HFFc6 (cell line): Measurements from ENCODE around the gene CTXND1. TPM values are rescaled to one million over a fixed set of nuclear protein-coding genes. Genes with fewer than 3 reads are reported as not detected.

Source experiments
- DNase-seq: peaks from one replicate; pipeline ENCODE4 v3.0.0-alpha.2; 2018
- H3K27ac Mint-ChIP-seq: 2 replicates; pipeline ENCODE4 v1.8.0; 2020; ENCODE audit warnings: mild to moderate bottlenecking, mixed read lengths
- H3K27me3 Mint-ChIP-seq: 2 replicates; pipeline ENCODE4 v1.8.0; 2021; ENCODE audit warnings: mild to moderate bottlenecking, moderate library complexity, mixed read lengths; ENCODE audit not compliant: insufficient read depth
- H3K36me3 Mint-ChIP-seq: 2 replicates; pipeline ENCODE4 v1.8.0; 2021; ENCODE audit warnings: low read depth, mixed read lengths
- H3K4me1 Mint-ChIP-seq: 2 replicates; pipeline ENCODE4 v1.8.0; 2020; ENCODE audit warnings: low read depth, mixed read lengths
- H3K4me3 Mint-ChIP-seq: 2 replicates; pipeline ENCODE4 v1.8.0; 2020; ENCODE audit warnings: mild to moderate bottlenecking, moderate library complexity, mixed read lengths
- H3K9me3 Mint-ChIP-seq: 2 replicates; pipeline ENCODE4 v1.8.0; 2020; ENCODE audit warnings: mild to moderate bottlenecking, mixed read lengths
- total RNA-seq, 6 experiments: library from RNA; stranded (reverse); fragmentation: NEBNext Ultra II Directional; extraction: Animal tissue kit (Norgen Biotek cat#: 25700); gene quantifications; 2 replicates in 1 of 6; 3 replicates in 5 of 6; pipeline ENCODE4 v1.2.3, GENCODE V29; 2021
- TF ChIP-seq, protein P1 (sequence below): fragments of 200-600 bp; sonication (generic); IDR thresholded peaks from 2 replicates; pipeline ENCODE4 v1.5.0; 2021; ENCODE audit warnings: antibody characterized with exemption, mild to moderate bottlenecking

The CTXND1 gene
- total RNA-seq, 6 experiments from 2014 or later: not detected

DNA sequence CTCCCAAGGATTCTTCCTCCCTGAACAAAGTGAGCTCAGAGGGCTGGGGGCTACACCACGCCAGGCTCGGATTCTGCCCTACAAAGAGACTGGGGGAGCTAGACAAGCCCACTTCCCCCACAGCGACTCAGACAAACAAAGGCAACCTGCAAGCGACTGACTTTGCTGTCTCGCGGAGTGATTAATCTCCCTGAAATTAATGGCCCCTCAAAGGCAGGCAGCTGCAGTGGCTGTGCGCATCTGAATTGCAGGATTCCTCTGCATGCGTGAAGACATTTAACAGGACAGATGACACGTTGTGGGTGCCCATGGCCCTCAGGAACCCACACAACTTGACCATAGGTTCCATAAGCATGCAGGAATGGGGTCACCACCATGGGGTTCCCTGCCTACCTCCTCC, 18.4 kb downstream of the CTXND1 start:
- Mint-ChIP-seq H3K27ac (no peak overlapping the region), H3K27me3 (peaks cover 31% of the 10 kb centered on the region), H3K9me3 (no peaks in the 10 kb centered on the region), H3K4me1 (no peaks in the 10 kb centered on the region), H3K36me3 (no peaks in the 10 kb centered on the region), H3K4me3 (no peak overlapping the region)
- no peak for DNase-seq
- TF ChIP-seq, protein P1, sequence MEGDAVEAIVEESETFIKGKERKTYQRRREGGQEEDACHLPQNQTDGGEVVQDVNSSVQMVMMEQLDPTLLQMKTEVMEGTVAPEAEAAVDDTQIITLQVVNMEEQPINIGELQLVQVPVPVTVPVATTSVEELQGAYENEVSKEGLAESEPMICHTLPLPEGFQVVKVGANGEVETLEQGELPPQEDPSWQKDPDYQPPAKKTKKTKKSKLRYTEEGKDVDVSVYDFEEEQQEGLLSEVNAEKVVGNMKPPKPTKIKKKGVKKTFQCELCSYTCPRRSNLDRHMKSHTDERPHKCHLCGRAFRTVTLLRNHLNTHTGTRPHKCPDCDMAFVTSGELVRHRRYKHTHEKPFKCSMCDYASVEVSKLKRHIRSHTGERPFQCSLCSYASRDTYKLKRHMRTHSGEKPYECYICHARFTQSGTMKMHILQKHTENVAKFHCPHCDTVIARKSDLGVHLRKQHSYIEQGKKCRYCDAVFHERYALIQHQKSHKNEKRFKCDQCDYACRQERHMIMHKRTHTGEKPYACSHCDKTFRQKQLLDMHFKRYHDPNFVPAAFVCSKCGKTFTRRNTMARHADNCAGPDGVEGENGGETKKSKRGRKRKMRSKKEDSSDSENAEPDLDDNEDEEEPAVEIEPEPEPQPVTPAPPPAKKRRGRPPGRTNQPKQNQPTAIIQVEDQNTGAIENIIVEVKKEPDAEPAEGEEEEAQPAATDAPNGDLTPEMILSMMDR: no peak

DNA sequence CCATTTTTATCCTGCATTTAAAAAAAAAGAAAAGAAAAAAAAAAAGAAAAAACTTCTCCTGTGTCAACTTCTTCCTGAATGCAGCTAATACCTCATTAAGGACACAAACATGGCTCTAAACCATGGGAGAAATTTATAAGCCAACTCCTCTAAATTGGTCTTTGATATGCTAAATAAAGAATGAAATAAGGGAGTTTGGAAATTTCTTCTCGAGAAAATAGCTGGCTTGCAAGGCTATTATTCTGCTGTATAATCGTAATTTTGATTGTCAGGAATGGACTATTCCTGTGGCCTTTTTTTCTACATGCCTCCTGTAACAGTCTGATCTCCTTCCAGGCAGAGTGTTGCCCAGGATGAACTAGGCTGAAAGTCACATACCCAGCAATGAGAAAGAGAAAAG, 20.6 kb downstream of the CTXND1 start:
- Mint-ChIP-seq H3K4me3 (no peak overlapping the region), H3K27ac (no peak overlapping the region), H3K27me3 (peaks cover 38% of the 10 kb centered on the region), H3K9me3 (no peaks in the 10 kb centered on the region), H3K36me3 (no peaks in the 10 kb centered on the region), H3K4me1 (no peaks in the 10 kb centered on the region)
- no peak for DNase-seq
- TF ChIP-seq, protein P1: no peak

DNA sequence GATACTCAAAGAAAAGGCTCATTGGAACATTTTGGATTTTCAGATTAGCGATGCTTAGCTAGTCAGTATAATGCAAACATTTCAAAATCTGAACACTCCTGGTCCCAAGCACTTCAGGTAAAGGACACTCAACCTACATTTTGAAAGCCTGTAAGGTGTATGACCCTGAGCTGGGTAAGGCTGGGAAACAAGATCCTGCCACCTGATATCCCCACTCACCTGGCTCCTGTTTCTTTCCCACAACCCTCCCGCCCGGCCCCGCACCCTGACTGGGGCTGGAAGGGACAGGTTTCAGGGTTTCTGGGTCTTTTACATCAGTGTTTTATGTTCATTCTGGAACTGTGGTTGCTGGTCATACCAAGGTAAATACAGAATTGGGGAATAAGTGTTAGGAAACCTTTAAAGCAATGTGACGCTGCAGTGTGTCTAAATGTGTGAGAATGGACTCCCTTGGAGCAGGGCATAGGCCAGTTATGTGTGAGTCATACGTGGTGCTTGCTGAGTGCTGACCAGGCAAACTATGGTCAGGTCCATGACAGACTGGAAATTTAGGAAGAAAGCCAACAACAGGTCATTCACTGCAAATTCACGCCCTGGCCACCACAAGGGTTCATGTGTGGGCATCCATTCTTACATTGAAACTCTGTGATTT, 22.9 kb downstream of the CTXND1 start:
- Mint-ChIP-seq H3K9me3 (no peaks in the 10 kb centered on the region), H3K27me3 (peaks cover 35% of the 10 kb centered on the region), H3K4me1 (no peaks in the 10 kb centered on the region), H3K27ac (no peak overlapping the region), H3K4me3 (no peak overlapping the region), H3K36me3 (no peaks in the 10 kb centered on the region)
- TF ChIP-seq, protein P1: no peak
- peak; percentile 5 for DNase-seq

DNA sequence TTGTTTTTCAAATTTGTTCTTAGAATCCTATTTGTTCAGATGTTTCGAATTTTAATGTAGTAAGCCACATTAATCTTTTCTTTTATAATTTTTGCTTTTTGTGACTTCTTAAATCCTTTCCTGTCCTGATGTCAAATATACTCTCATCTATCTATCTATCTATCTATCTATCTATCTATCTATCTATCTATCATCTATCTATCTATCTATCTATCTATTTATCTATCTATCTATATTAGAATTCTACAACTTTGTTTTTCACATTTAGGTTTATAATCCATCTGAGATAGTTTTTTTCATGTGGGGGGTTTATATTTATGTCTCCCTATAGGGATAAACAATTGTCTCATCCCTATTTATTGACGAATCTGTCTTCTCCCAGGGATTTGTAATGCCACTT, 32.1 kb downstream of the CTXND1 start:
- Mint-ChIP-seq H3K4me1 (no peaks in the 10 kb centered on the region), H3K27ac (no peak overlapping the region), H3K9me3 (no peaks in the 10 kb centered on the region), H3K4me3 (no peak overlapping the region), H3K36me3 (no peaks in the 10 kb centered on the region), H3K27me3 (peaks cover 6% of the 10 kb centered on the region; the same call in 1 of the 2 replicates)
- DNase-seq: no peak
- TF ChIP-seq, protein P1: no peak

DNA sequence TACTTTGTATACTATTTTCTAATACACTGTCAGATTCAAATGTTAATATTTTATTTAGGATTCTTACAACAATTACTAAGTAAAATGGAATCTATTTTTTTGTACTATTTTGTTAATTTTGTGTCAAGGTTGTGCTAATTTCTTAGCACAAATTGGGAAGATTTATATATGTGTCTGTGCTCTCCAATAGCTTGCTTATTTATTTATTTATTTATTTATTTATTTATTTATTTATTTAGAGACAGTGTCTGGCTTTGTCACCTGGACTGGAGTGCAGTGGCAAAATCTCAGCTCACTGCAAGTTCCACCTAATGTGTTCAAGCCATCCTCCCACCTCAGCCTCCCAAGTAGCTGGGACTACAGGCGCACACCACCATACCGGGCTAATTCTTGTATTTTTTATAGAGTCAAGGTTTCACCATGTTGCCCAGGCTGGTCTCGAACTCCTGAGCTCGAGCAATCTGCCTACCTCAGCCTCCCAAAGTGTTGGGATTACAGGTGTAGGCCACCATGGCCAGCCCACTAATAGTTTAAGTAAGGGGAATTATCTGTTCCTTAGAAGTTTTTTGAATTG, 34.6 kb downstream of the CTXND1 start:
- DNase-seq: no peak
- peaks cover 7% of the 10 kb centered on the region; the same call in 1 of the 2 replicates for H3K36me3 Mint-ChIP-seq
- H3K4me1 Mint-ChIP-seq: no peaks in the 10 kb centered on the region
- peaks cover 8% of the 10 kb centered on the region; the same call in 1 of the 2 replicates for H3K9me3 Mint-ChIP-seq
- peaks cover 9% of the 10 kb centered on the region for H3K27me3 Mint-ChIP-seq
- TF ChIP-seq, protein P1: no peak
- H3K27ac Mint-ChIP-seq: no peak overlapping the region
- no peak overlapping the region for H3K4me3 Mint-ChIP-seq
